HG03378 (cell line): ENCODE measurements around the gene CAMK2B.

Experiments
- ATAC-seq: cut with Tn5 transposase; IDR thresholded peaks from one replicate; pipeline ENCODE4 v1.9.1; 2021; ENCODE audit warnings: mild to moderate bottlenecking, moderate library complexity; ENCODE audit not compliant: unreplicated experiment

The CAMK2B gene

GRCh38 chr7:44330331-44330730 lies 4.9 kb upstream of the CAMK2B start:
- ATAC-seq: no peak

DNA sequence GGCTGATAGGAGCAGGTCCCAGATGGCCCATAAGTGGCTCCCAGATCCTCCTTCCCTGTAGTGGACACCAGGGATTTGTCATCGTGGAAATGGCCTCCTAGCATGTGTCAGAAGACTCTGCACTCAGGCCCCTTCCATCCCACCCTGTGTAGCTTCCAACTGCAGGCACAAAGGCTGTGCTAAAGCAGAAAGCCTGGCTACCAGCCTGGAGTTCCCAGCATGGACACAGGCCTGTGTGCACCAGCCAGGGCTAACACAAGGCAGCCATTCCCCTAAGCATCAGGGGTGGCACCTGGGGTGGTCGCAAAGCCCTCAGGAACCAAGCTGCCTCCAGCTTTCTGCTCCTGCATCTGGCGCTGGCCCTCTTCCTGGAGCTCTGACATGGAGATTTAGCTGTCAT lies 4.5 kb upstream of the CAMK2B start:
- no peak for ATAC-seq

- no peak for ATAC-seq
Measured at GRCh38 chr7:44329081-44329480, 3.7 kb upstream of the CAMK2B start.

DNA sequence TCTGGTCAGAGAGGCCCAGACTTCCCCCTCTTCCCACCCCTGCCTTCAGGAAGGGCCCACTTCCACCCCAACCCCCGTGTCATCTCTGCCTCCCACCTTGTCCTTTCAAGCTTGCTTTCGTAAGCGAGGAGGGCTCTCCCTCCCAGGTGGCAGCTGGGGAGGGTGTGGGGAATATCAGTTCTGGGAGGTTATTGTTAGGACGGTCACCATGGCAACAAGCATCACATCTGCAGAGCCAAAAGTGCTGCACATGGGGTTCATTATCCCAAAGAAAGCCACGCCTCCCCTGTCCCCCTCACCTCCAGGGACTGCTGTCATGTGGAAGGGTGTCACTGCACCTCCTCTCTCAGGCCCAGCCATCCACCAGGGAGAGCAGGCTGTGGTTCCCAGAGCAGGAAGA lies 2.6 kb upstream of the CAMK2B start:
- no peak for ATAC-seq

- ATAC-seq: no peak
Measured at GRCh38 chr7:44326261-44327125, 1.1 kb upstream of the CAMK2B start.

GRCh38 chr7:44325811-44326241 lies 432 bp upstream of the CAMK2B start:
- ATAC-seq: no peak

- ATAC-seq: no peak
Measured at GRCh38 chr7:44324481-44325200, 753 bp downstream of the CAMK2B start.

DNA sequence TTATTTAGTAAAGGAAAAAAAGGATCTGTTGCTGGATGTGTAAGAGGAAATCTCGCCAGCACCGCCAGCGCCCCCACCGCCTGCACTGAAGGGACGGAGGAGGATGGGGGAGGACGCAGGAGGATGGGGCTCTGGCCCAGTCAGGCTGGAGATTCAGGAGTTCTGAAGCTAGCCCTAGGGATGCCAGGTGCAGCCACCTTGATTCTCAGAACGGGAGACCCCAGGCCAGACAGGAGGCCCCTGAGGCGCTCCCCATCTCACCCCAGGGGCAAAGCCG lies 1.3 kb downstream of the CAMK2B start:
- ATAC-seq: no peak

- ATAC-seq: no peak
Measured at GRCh38 chr7:44323381-44324203, 1.8 kb downstream of the CAMK2B start.

GRCh38 chr7:44322631-44323363 lies 2.6 kb downstream of the CAMK2B start:
- no peak for ATAC-seq

GRCh38 chr7:44321796-44322195 lies 3.6 kb downstream of the CAMK2B start:
- no peak for ATAC-seq

DNA sequence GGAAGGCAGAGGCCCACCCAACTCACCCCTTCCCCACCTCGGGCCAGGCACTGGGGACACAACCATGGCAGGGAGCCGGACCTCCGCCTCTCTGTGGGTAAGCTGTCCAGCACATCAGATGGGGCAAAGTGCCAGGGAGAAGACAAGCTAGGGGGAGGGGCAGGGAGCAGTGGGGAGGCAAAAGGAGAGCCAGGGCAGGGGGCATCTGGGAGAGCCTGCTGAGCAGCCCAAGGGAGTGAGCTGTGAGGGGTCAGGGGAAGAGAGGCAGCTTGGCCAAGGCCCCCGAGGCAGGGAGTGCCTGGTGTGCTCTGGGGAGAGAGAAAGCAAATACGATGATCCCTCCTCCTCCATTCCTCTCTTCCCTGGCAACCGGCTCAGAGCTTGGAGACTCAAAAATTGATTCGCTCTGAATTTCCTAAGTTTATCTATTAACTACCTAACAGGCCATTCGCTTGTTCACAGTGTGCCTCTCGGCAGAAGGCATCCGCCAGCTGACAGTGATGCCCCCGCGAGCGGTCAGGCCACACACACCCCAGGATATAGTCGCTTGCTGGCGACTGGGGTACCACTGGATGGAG lies 4.5 kb downstream of the CAMK2B start:
- ATAC-seq: no peak

DNA sequence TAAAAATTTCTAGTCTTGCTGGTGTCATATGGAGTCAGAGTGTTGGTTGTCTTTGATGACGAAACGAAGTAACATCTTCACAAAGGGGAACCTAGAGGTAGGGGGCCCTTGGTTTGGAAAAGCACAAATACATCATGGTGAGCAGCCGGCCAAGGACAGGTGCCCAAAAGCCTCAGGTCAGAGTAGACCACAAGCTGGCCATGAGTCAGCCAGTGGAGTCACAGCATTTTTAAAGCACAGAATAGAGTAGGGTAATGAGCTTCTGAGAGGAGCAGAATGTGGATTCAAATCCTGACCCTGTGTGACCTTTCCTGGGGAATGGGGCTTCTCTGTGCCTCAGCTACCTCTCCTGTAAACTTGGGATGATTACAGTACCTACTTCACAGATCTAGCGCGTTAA lies 5.3 kb downstream of the CAMK2B start:
- no peak for ATAC-seq

- ATAC-seq: no peak
Measured at GRCh38 chr7:44318332-44318731, 7.1 kb downstream of the CAMK2B start.

- no peak for ATAC-seq
Measured at GRCh38 chr7:44315301-44315903, 10.0 kb downstream of the CAMK2B start.

- no peak for ATAC-seq
Measured at GRCh38 chr7:44313621-44314031, 11.8 kb downstream of the CAMK2B start.

- ATAC-seq: no peak
Measured at GRCh38 chr7:44313016-44313415, 12.4 kb downstream of the CAMK2B start.

DNA sequence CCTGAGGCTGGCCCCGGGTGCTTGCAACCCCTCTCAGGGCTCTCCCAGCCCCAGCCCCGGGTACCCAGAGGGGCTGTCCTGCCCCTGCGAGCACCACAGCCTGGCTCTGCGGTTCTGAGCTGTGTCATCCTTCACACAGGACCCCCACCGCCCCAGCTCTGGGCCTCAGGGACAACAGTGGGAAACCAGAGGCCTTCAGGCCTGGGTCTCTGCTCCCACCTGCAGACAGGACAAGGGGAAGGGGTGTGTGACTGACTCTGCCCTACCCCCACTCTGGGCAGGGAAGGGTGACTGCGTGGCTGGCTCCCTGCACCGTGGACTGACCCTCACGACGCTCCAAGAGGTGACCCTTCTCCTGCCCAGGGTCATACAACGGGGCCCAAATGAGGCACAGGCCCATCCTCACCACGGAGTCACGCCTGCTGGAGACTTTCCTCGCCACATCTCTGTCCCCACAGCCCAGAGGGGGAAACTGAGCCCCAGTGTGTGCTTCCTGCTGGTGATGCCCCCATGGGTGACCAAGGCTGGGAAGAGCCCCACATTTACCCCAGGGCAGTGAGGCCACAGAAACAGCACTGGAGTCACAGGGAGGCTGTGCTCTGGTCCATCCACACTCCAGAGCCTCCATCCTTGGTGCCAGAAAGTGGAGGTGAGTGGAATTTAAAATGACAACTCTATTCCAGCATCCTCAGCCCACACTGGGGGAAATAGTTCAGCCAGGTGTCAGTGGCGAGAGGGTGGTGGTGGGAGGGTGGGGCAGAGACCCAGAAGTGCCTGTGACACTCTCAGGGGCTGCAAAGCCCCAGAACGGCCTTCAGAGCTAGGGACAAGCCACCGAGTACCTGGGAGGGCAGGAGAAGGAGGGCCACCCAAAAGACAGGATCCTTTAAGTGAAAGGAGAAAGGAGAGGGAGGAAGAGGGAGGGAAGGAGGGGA lies 13.6 kb downstream of the CAMK2B start:
- no peak for ATAC-seq

DNA sequence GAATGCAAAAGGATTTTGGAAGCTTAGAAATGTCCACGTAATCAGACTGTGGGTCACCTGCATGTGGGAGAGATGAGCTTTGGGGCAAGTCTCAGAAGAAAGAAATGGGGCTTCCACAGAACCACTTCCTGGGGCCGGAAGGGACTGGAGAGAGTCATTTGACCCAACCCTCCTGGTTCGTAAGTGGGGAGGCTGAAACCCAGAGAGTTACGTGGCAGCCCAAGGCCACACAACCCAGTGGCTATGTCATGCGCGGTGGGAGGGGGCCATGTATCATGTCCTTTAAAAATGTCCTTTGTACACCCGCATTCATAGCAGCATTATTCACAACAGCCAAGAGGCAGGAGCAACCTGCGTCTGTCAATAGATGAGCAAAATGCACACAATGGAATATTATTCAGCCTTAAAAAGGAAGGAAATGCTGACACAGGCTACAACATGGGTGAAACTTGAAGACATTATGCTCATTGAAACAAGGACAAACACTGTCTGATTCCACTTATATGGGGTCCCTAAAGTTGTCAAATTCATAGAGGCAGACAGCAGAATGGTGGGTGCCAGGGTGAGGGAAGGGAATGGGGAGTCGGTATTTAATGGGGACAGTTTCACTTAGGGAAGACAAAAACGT lies 15.1 kb downstream of the CAMK2B start:
- no peak for ATAC-seq
